Measurements from ENCODE around the gene HTR4. TPM values are rescaled to one million over a fixed set of nuclear protein-coding genes. Genes with fewer than 3 reads are reported as not detected.
"Not testable (repeated sequence)": the region's sequence is repeated elsewhere in the genome, so short reads cannot be mapped to it uniquely, and the experiment has no call there.

The HTR4 gene
- total RNA-seq, 1 donor from 2014 or later: not detected

- H3K27me3 Mint-ChIP-seq (ENCODE audit: low read depth): peaks cover 14% of the 10 kb centered on the region
- DNase-seq (ENCODE audit: low spot score): no peak
- peaks cover 4% of the 10 kb centered on the region for H3K9me3 Mint-ChIP-seq
- H3K27ac Mint-ChIP-seq: no peak overlapping the region
- intact Hi-C loops (cut with micrococcal nuclease): no loop called here
- H3K4me3 Mint-ChIP-seq (ENCODE audit: low read depth): no peak overlapping the region
- no peaks in the 10 kb centered on the region for H3K36me3 Mint-ChIP-seq (ENCODE audit: low read depth)
- no peaks in the 10 kb centered on the region for H3K4me1 Mint-ChIP-seq (ENCODE audit: low read depth)
These were observed 113.7 kb downstream of the HTR4 start for GRCh38 chr5:148540647-148541046.

GRCh38 chr5:148539851-148540250, 114.5 kb downstream of the HTR4 start:
- H3K27me3 Mint-ChIP-seq (ENCODE audit: low read depth): peaks cover 11% of the 10 kb centered on the region
- H3K27ac Mint-ChIP-seq: no peak overlapping the region
- peaks cover 4% of the 10 kb centered on the region for H3K9me3 Mint-ChIP-seq
- no peak overlapping the region for H3K4me3 Mint-ChIP-seq (ENCODE audit: low read depth)
- H3K36me3 Mint-ChIP-seq (ENCODE audit: low read depth): no peaks in the 10 kb centered on the region
- no peak for DNase-seq (ENCODE audit: low spot score)
- H3K4me1 Mint-ChIP-seq (ENCODE audit: low read depth): no peaks in the 10 kb centered on the region
- intact Hi-C loops (cut with micrococcal nuclease): no loop called here

DNA sequence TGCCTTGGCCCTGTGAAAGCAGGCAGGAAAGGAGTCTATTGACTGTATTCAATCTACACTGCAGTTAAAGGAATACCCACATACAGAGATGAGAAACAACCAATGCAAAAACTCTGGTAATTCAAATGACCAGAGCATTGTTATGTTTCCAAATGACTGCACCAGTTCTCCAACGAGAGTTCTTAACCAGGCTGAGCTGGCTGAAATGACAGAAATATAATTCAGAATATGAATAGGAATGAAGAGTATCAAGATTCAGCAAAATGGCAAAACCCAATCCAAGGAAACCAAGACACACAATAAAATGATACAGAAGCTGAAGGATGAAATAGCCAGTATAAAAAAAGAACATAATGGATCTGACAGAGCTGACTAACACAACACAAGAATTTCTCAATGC, 119.1 kb downstream of the HTR4 start:
- intact Hi-C loops (cut with micrococcal nuclease): no loop called here
- Mint-ChIP-seq H3K27ac (no peak overlapping the region), H3K36me3 (ENCODE audit: low read depth) (no peaks in the 10 kb centered on the region), H3K4me3 (ENCODE audit: low read depth) (no peak overlapping the region), H3K9me3 (peaks cover 9% of the 10 kb centered on the region), H3K27me3 (ENCODE audit: low read depth) (peaks cover 4% of the 10 kb centered on the region), H3K4me1 (ENCODE audit: low read depth) (no peaks in the 10 kb centered on the region)
- DNase-seq (ENCODE audit: low spot score): no peak

DNA sequence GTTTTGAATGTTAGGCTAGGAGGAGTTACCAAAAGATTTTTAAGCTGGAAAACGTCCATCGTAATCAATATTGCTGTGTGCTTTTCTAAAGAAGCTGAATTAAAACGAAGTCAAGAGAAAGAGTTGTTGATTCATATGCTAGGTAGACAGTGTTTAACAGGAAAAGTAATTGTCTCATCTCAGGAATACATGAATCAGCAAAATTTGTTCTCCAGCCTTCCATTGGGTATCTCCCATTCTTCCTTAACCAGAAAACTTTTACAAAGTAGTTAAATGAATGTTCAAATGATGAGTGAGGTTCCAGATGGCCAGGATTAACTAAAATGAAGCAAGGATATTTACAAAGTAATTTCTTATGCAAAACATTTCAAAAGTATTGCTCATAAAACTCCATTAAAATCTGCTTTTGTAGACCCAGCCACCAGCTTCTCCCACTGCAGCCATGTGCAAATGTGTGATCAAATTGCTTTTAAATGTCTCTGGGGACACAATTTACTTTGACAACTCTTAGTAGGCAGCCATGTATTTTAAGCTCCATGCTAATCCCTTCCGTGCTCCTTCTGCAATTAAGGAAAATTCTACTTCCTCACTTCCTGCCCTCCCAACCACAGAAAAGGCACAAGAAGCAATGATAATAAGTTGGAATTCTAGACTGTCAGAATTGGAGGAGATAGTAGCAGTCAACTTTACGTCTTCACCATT, 121.2 kb downstream of the HTR4 start:
- peaks cover 17% of the 10 kb centered on the region for H3K9me3 Mint-ChIP-seq
- no peak overlapping the region for H3K27ac Mint-ChIP-seq
- H3K27me3 Mint-ChIP-seq (ENCODE audit: low read depth): peaks cover 4% of the 10 kb centered on the region
- no peaks in the 10 kb centered on the region for H3K4me1 Mint-ChIP-seq (ENCODE audit: low read depth)
- H3K36me3 Mint-ChIP-seq (ENCODE audit: low read depth): no peaks in the 10 kb centered on the region
- no peak overlapping the region for H3K4me3 Mint-ChIP-seq (ENCODE audit: low read depth)
- no peak for DNase-seq (ENCODE audit: low spot score)
- intact Hi-C loops (cut with micrococcal nuclease): no loop called here

DNA sequence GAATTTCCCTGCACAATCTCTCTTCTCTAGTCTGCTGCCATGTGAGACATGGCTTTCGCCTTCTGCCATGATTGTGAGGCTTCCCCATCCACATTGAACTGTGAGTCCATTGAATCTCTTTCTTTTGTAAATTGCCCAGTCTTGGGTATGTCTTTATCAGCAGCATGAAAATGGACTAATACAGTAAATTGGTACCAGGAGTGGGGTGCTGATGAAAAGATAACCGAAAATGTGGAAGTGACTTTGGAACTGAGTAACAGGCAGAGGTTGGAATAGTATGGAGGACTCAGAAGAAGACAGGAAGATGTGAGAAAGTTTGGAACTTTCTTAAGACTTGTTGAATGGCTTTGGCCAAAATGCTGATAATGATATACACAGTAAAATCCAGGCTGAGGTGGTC, 124.9 kb downstream of the HTR4 start:
- peaks cover 17% of the 10 kb centered on the region for H3K9me3 Mint-ChIP-seq
- H3K27ac Mint-ChIP-seq; H3K4me1 Mint-ChIP-seq (ENCODE audit: low read depth); intact Hi-C loops (cut with micrococcal nuclease); H3K36me3 Mint-ChIP-seq (ENCODE audit: low read depth); H3K27me3 Mint-ChIP-seq (ENCODE audit: low read depth); H3K4me3 Mint-ChIP-seq (ENCODE audit: low read depth); DNase-seq (ENCODE audit: low spot score): not testable (repeated sequence)

DNA sequence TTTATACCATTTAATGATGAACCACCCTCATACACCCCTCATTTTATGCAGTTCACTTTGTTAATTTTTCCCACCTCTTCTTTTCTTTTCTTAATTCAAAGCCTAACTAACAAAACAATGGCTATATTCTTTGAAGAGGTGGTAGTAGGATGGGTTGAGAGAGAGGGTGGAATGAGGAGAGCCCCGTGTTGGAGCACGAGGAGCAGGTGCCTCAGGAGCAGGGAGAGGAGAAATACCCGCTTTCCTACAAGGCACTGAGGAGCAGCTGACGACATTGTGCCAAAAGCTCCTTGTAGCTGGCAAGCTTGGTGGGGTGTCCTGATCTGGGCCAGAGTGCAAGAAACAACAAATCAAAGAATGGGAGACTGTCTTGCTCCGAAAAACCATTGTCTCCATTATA, 129.6 kb downstream of the HTR4 start:
- Mint-ChIP-seq H3K36me3 (ENCODE audit: low read depth) (no peaks in the 10 kb centered on the region), H3K27ac (no peak overlapping the region), H3K4me1 (ENCODE audit: low read depth) (no peaks in the 10 kb centered on the region), H3K4me3 (ENCODE audit: low read depth) (no peak overlapping the region), H3K27me3 (ENCODE audit: low read depth) (no peaks in the 10 kb centered on the region), H3K9me3 (peaks cover 10% of the 10 kb centered on the region)
- DNase-seq (ENCODE audit: low spot score): no peak
- intact Hi-C loops (cut with micrococcal nuclease): no loop called here

GRCh38 chr5:148523139-148523538, 131.2 kb downstream of the HTR4 start:
- no peaks in the 10 kb centered on the region for H3K36me3 Mint-ChIP-seq (ENCODE audit: low read depth)
- no peak for DNase-seq (ENCODE audit: low spot score)
- H3K4me3 Mint-ChIP-seq (ENCODE audit: low read depth): no peak overlapping the region
- no peaks in the 10 kb centered on the region for H3K4me1 Mint-ChIP-seq (ENCODE audit: low read depth)
- H3K27me3 Mint-ChIP-seq (ENCODE audit: low read depth): no peaks in the 10 kb centered on the region
- no peak overlapping the region for H3K27ac Mint-ChIP-seq
- intact Hi-C loops (cut with micrococcal nuclease): no loop called here
- H3K9me3 Mint-ChIP-seq: no peaks in the 10 kb centered on the region

GRCh38 chr5:148515460-148515859, 138.9 kb downstream of the HTR4 start:
- no peak overlapping the region for H3K27ac Mint-ChIP-seq
- no peaks in the 10 kb centered on the region for H3K36me3 Mint-ChIP-seq (ENCODE audit: low read depth)
- H3K4me1 Mint-ChIP-seq (ENCODE audit: low read depth): peaks cover 4% of the 10 kb centered on the region
- intact Hi-C loops (cut with micrococcal nuclease): no loop called here
- H3K27me3 Mint-ChIP-seq (ENCODE audit: low read depth): peaks cover 4% of the 10 kb centered on the region
- H3K4me3 Mint-ChIP-seq (ENCODE audit: low read depth): no peak overlapping the region
- DNase-seq (ENCODE audit: low spot score): no peak
- H3K9me3 Mint-ChIP-seq: no peaks in the 10 kb centered on the region

DNA sequence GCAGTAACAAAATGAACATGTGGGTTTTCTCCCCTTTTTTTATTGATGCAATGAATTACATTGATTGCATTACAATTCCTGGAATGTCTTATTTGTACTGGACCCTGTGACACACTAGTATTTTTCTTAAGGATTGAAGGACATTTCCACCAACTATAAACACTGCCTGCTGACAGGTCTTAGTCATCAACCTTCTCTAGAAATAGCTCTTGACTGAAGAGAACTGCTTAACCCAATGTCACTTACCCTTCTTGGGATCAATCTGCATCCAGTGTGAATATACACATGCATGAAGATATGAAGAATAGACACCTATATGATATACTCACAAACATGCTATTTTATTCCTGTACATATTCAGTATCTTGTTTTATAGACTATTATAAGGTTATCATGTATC, 140.0 kb downstream of the HTR4 start:
- Mint-ChIP-seq H3K4me3 (ENCODE audit: low read depth) (no peak overlapping the region), H3K4me1 (ENCODE audit: low read depth) (peaks cover 4% of the 10 kb centered on the region), H3K9me3 (no peaks in the 10 kb centered on the region), H3K27ac (no peak overlapping the region), H3K36me3 (ENCODE audit: low read depth) (no peaks in the 10 kb centered on the region), H3K27me3 (ENCODE audit: low read depth) (peaks cover 4% of the 10 kb centered on the region)
- intact Hi-C loops (cut with micrococcal nuclease): no loop called here
- DNase-seq (ENCODE audit: low spot score): no peak

GRCh38 chr5:148512498-148512897, 141.8 kb downstream of the HTR4 start:
- intact Hi-C loops (cut with micrococcal nuclease): no loop called here
- H3K4me3 Mint-ChIP-seq (ENCODE audit: low read depth): no peak overlapping the region
- DNase-seq (ENCODE audit: low spot score): no peak
- H3K36me3 Mint-ChIP-seq (ENCODE audit: low read depth): no peaks in the 10 kb centered on the region
- H3K4me1 Mint-ChIP-seq (ENCODE audit: low read depth): peaks cover 4% of the 10 kb centered on the region
- no peak overlapping the region for H3K27ac Mint-ChIP-seq
- no peaks in the 10 kb centered on the region for H3K9me3 Mint-ChIP-seq
- H3K27me3 Mint-ChIP-seq (ENCODE audit: low read depth): peaks cover 5% of the 10 kb centered on the region

- H3K27ac Mint-ChIP-seq: no peak overlapping the region
- H3K4me3 Mint-ChIP-seq (ENCODE audit: low read depth): no peak overlapping the region
- no peak for DNase-seq (ENCODE audit: low spot score)
- no peaks in the 10 kb centered on the region for H3K9me3 Mint-ChIP-seq
- peaks cover 5% of the 10 kb centered on the region for H3K27me3 Mint-ChIP-seq (ENCODE audit: low read depth)
- H3K4me1 Mint-ChIP-seq (ENCODE audit: low read depth): peaks cover 4% of the 10 kb centered on the region
- no peaks in the 10 kb centered on the region for H3K36me3 Mint-ChIP-seq (ENCODE audit: low read depth)
- intact Hi-C loops (cut with micrococcal nuclease): no loop called here
These were observed 142.4 kb downstream of the HTR4 start for GRCh38 chr5:148511810-148512347.

DNA sequence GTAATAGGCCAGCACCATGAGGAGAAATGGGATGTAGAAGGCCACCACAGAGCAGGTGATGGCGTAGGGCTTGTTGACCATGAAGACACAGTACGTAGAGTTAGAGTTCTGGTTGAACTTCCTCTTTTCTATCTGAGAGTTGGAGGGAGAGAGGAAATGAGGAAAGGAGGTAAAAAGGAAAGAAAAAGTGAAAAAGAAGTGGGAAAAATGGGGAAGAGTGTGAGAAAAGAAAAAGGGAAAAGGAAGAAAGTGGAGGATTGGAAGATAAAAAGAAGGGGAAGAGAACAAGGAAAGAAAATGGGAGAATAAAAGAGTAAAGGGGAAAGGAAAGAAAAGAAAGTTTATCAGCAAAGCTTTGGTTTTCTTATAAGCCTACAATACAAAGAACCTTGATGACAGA, 144.4 kb downstream of the HTR4 start:
- H3K36me3 Mint-ChIP-seq (ENCODE audit: low read depth): no peaks in the 10 kb centered on the region
- no peak overlapping the region for H3K27ac Mint-ChIP-seq
- no peaks in the 10 kb centered on the region for H3K9me3 Mint-ChIP-seq
- no peak overlapping the region for H3K4me3 Mint-ChIP-seq (ENCODE audit: low read depth)
- H3K27me3 Mint-ChIP-seq (ENCODE audit: low read depth): peaks cover 5% of the 10 kb centered on the region
- DNase-seq (ENCODE audit: low spot score): no peak
- H3K4me1 Mint-ChIP-seq (ENCODE audit: low read depth): peaks cover 4% of the 10 kb centered on the region
- intact Hi-C loops (cut with micrococcal nuclease): no loop called here

DNA sequence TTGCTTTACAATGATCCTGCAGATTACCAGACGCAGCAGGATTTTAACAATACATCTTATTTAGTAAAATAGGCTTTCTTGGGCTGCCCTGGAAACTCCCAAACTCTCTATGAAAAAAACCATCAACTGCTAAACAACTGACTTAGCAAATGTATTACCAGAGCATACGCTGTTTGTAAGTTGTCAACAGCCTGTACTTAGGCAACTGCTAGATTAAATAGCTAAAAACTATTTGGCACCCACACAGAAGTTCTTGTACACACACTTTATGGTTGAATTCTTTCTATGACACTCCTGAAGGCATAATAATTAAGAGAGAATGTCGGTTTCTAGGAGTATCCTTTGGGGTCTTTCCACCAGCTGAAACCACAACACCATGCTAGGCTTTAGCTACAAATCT, 146.7 kb downstream of the HTR4 start:
- Mint-ChIP-seq H3K27ac (no peak overlapping the region), H3K27me3 (ENCODE audit: low read depth) (peaks cover 7% of the 10 kb centered on the region), H3K9me3 (no peaks in the 10 kb centered on the region), H3K4me1 (ENCODE audit: low read depth) (peaks cover 4% of the 10 kb centered on the region), H3K36me3 (ENCODE audit: low read depth) (no peaks in the 10 kb centered on the region), H3K4me3 (ENCODE audit: low read depth) (no peak overlapping the region)
- DNase-seq (ENCODE audit: low spot score): no peak
- intact Hi-C loops (cut with micrococcal nuclease): no loop called here
